GM21526 (cell line): ENCODE results near the gene NEK2.

Experiments
- ATAC-seq: cut with Tn5 transposase; IDR thresholded peaks from one replicate; pipeline ENCODE4 v1.9.1; 2021; ENCODE audit warnings: moderate library complexity; ENCODE audit not compliant: unreplicated experiment, low FRiP score

NEK2 gene

DNA sequence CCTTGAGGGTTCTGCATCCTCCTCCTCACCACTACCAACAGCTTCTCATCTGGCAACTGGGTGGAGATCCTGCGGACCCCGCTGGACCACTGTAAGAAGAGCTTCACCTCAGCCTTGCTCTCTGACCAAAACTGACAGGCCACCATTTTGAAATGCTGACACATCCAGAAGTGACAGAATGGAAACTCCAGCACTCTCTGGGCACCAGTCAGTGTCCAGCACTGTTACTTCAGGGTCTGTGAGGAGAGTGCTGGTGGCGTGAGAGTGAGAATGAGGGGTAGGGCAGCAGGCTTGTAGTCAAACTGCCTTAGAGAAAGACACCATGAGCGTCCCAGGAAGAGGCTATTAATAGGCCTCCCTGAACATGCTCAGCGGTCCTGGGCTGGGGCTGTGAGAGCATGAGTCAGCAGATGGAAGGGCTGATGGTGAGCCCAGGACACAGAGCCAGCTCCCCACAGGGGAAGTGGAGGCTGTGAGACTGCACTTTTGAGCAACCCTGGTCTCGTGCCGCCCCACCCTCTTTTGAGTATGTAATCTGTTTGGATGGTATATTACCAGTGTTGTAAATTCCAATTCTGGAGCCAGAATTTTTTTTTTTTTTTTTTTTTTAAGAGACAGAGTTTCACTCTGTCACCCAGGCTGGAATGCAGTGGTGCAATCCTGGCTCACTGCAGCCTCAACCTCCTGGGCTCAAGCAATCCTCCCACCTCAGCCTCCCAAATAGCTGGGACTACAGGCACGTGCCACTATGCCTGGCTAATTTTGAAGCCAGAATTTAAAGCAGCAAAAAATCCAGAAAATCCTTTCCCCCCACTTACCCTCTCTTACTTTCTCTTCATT is 62.1 kb downstream of the NEK2 start:
- no peak for ATAC-seq

DNA sequence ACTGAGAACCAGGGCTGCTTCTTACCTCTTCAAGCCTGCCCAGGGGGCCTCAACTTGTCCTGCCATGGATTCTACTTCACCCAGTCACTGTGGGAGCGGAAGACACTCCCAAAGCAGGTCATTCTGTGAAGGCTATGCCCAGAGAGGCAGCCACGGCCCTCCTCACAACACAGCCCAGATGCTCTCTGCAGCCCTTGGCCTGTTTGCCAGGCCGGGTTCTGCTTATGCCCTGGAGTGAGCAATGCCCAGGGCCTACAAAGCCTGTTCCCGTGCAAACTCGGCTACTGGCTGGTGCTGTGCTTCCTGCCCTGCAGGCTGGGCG is 62.7 kb downstream of the NEK2 start:
- no peak for ATAC-seq
